ENCODE results near the gene SNAP29. TPM values are rescaled to one million over a fixed set of nuclear protein-coding genes. Genes with fewer than 3 reads are reported as not detected.
A peak's percentile ranks its signal among the peaks of the same experiment; 100 is the strongest.
"Not testable (repeated sequence)": the region's sequence is repeated elsewhere in the genome, so short reads cannot be mapped to it uniquely, and the experiment has no call there.

SNAP29 gene
- total RNA-seq, 2 experiments from 2014 or later: 32.3 to 38.5 TPM

GRCh38 chr22:20882855-20883254, 24.0 kb downstream of the SNAP29 start:
- H3K27ac Mint-ChIP-seq: no peak overlapping the region
- DNase-seq: no peak
- no peaks in the 10 kb centered on the region for H3K4me1 Mint-ChIP-seq
- ATAC-seq: no peak
- peaks cover 14% of the 10 kb centered on the region for H3K36me3 Mint-ChIP-seq
- H3K4me3 Mint-ChIP-seq: no peak overlapping the region
- no peaks in the 10 kb centered on the region for H3K27me3 Mint-ChIP-seq
- no peaks in the 10 kb centered on the region for H3K9me3 Mint-ChIP-seq (ENCODE audit: low read depth)
- CTCF ChIA-PET: no interaction called here

- DNase-seq (no peak), ATAC-seq (no peak)
- Mint-ChIP-seq H3K27me3 (no peaks in the 10 kb centered on the region), H3K4me3 (no peak overlapping the region), H3K4me1 (no peaks in the 10 kb centered on the region), H3K9me3 (ENCODE audit: low read depth) (no peaks in the 10 kb centered on the region), H3K36me3 (peaks cover 21% of the 10 kb centered on the region), H3K27ac (no peak overlapping the region)
- CTCF ChIA-PET: no interaction called here
Observed at GRCh38 chr22:20884454-20884853, 25.6 kb downstream of the SNAP29 start.

GRCh38 chr22:20885017-20885556, 26.3 kb downstream of the SNAP29 start:
- H3K27ac Mint-ChIP-seq: no peak overlapping the region
- H3K9me3 Mint-ChIP-seq (ENCODE audit: low read depth): no peaks in the 10 kb centered on the region
- CTCF ChIA-PET: interaction anchor here (1.2 to 1.6 kb wide), 3 partner anchors 10 to 36 kb away, joined by 3 to 6 read pairs (median 4); no protein-coding TSS in a partner anchor
- DNase-seq (no peak), ATAC-seq (no peak)
- no peak overlapping the region for H3K4me3 Mint-ChIP-seq
- no peaks in the 10 kb centered on the region for H3K27me3 Mint-ChIP-seq
- H3K36me3 Mint-ChIP-seq: peaks cover 26% of the 10 kb centered on the region
- H3K4me1 Mint-ChIP-seq: no peaks in the 10 kb centered on the region

GRCh38 chr22:20885557-20886323, 26.9 kb downstream of the SNAP29 start:
- CTCF ChIA-PET: interaction anchor here (0.8 to 1.6 kb wide), 6 partner anchors 9 to 76 kb away, joined by 3 to 6 read pairs (median 4); no protein-coding TSS in a partner anchor
- DNase-seq (peak; percentile 58), ATAC-seq (peak; percentile 78)
- no peaks in the 10 kb centered on the region for H3K27me3 Mint-ChIP-seq
- no peak overlapping the region for H3K27ac Mint-ChIP-seq
- no peak overlapping the region for H3K4me3 Mint-ChIP-seq
- H3K9me3 Mint-ChIP-seq (ENCODE audit: low read depth): no peaks in the 10 kb centered on the region
- H3K36me3 Mint-ChIP-seq: peaks cover 26% of the 10 kb centered on the region
- H3K4me1 Mint-ChIP-seq: no peaks in the 10 kb centered on the region

GRCh38 chr22:20887375-20887774, 28.6 kb downstream of the SNAP29 start:
- Mint-ChIP-seq H3K27ac (no peak overlapping the region), H3K9me3 (ENCODE audit: low read depth) (no peaks in the 10 kb centered on the region), H3K4me3 (no peak overlapping the region), H3K36me3 (peaks cover 23% of the 10 kb centered on the region), H3K27me3 (no peaks in the 10 kb centered on the region), H3K4me1 (no peaks in the 10 kb centered on the region)
- DNase-seq: no peak
- CTCF ChIA-PET: no interaction called here
- no peak for ATAC-seq

GRCh38 chr22:20889025-20889704, 30.4 kb downstream of the SNAP29 start:
- Mint-ChIP-seq H3K4me3 (no peak overlapping the region), H3K27ac (no peak overlapping the region), H3K4me1 (no peaks in the 10 kb centered on the region), H3K36me3 (peaks cover 20% of the 10 kb centered on the region), H3K27me3 (no peaks in the 10 kb centered on the region), H3K9me3 (ENCODE audit: low read depth) (no peaks in the 10 kb centered on the region)
- DNase-seq (no peak), ATAC-seq (no peak)
- CTCF ChIA-PET: no interaction called here

- Mint-ChIP-seq H3K27me3 (peaks cover 2% of the 10 kb centered on the region), H3K4me1 (no peaks in the 10 kb centered on the region), H3K36me3 (peaks cover 20% of the 10 kb centered on the region), H3K27ac (no peak overlapping the region), H3K9me3 (ENCODE audit: low read depth) (no peaks in the 10 kb centered on the region), H3K4me3 (no peak overlapping the region)
- CTCF ChIA-PET: interaction anchor here (0.7 kb wide), 1 partner anchor 23 kb away, joined by 4 read pairs; no protein-coding TSS in a partner anchor
- no peak for DNase-seq
- no peak for ATAC-seq
Observed at GRCh38 chr22:20889904-20890540, 31.2 kb downstream of the SNAP29 start.

- Mint-ChIP-seq H3K4me1 (no peaks in the 10 kb centered on the region), H3K4me3 (no peak overlapping the region), H3K9me3 (ENCODE audit: low read depth) (no peaks in the 10 kb centered on the region), H3K36me3 (peaks cover 18% of the 10 kb centered on the region), H3K27ac (no peak overlapping the region), H3K27me3 (peaks cover 2% of the 10 kb centered on the region)
- ATAC-seq (no peak), DNase-seq (no peak)
- CTCF ChIA-PET: no interaction called here
Observed at GRCh38 chr22:20890975-20891374, 32.2 kb downstream of the SNAP29 start.

- not testable (repeated sequence) for H3K4me3 Mint-ChIP-seq; H3K27me3 Mint-ChIP-seq; ATAC-seq; DNase-seq; H3K36me3 Mint-ChIP-seq; H3K27ac Mint-ChIP-seq; H3K4me1 Mint-ChIP-seq; H3K9me3 Mint-ChIP-seq (ENCODE audit: low read depth)
- CTCF ChIA-PET: interaction anchor here (0.7 kb wide), 1 partner anchor 36 kb away, joined by 5 read pairs; no protein-coding TSS in a partner anchor
Observed at GRCh38 chr22:20897737-20898136, 38.9 kb downstream of the SNAP29 start.

- Mint-ChIP-seq H3K27ac (no peak overlapping the region), H3K27me3 (peaks cover 5% of the 10 kb centered on the region), H3K4me3 (no peak overlapping the region), H3K9me3 (ENCODE audit: low read depth) (no peaks in the 10 kb centered on the region), H3K4me1 (peaks cover 6% of the 10 kb centered on the region), H3K36me3 (no peaks in the 10 kb centered on the region)
- CTCF ChIA-PET: interaction anchor here (1.5 kb wide), 1 partner anchor 14 kb away, joined by 4 read pairs; no protein-coding TSS in a partner anchor
- ATAC-seq: no peak
- DNase-seq: no peak
Observed at GRCh38 chr22:20899827-20900423, 41.1 kb downstream of the SNAP29 start.

- H3K4me1 Mint-ChIP-seq; H3K36me3 Mint-ChIP-seq; DNase-seq; ATAC-seq; H3K27ac Mint-ChIP-seq; H3K9me3 Mint-ChIP-seq (ENCODE audit: low read depth); H3K4me3 Mint-ChIP-seq: not testable (repeated sequence)
- CTCF ChIA-PET: interaction anchor here (0.7 kb wide), 1 partner anchor 117 kb away, joined by 3 read pairs; no protein-coding TSS in a partner anchor
- peaks cover 18% of the 10 kb centered on the region for H3K27me3 Mint-ChIP-seq
Observed at GRCh38 chr22:20901093-20902033, 42.6 kb downstream of the SNAP29 start.

GRCh38 chr22:20903093-20903492, 44.3 kb downstream of the SNAP29 start:
- Mint-ChIP-seq H3K27me3 (peaks cover 19% of the 10 kb centered on the region), H3K9me3 (ENCODE audit: low read depth) (no peaks in the 10 kb centered on the region), H3K27ac (no peak overlapping the region), H3K36me3 (no peaks in the 10 kb centered on the region), H3K4me1 (peaks cover 6% of the 10 kb centered on the region), H3K4me3 (no peak overlapping the region)
- no peak for ATAC-seq
- DNase-seq: no peak
- CTCF ChIA-PET: no interaction called here

Data from activated CD8-positive, alpha-beta memory T cell treated with anti-CD3 and anti-CD28 coated beads, Interleukin-2, amount 10 ng/mL, durations not matched to agents 7 days and 5 days (primary cell).